GM12864 (cell line): ENCODE data around the gene CYREN.

Experiments
- DNase-seq: peaks from one replicate; pipeline ENCODE4 v3.0.0-alpha.2; 2011; ENCODE audit warnings: low read depth
- H3K4me3 ChIP-seq: 2 replicates; pipeline ENCODE4 v1.5.1; 2011; ENCODE audit warnings: mild to moderate bottlenecking, low read depth, low read length, control low read depth
- CTCF ChIP-seq: IDR thresholded peaks from 2 replicates; pipeline ENCODE4 v1.5.1; 2011; ENCODE audit warnings: low read depth, mild to moderate bottlenecking, moderate library complexity, low read length, control low read depth, inconsistent platforms; ENCODE audit errors: missing control alignments

The CYREN gene

GRCh38 chr7:135117096-135117495 lies 53.4 kb downstream of the CYREN start:
- no peak for DNase-seq
- no peak for TF ChIP-seq CTCF
- no peak overlapping the region for H3K4me3 ChIP-seq
